ENCODE results near the gene SCNN1G. TPM values are rescaled to one million over a fixed set of nuclear protein-coding genes. Genes with fewer than 3 reads are reported as not detected.
"Not testable (repeated sequence)": the region's sequence is repeated elsewhere in the genome, so short reads cannot be mapped to it uniquely, and the experiment has no call there.

The SCNN1G gene
- not detected for total RNA-seq

- peak; percentile 5 for DNase-seq
Measured at GRCh38 chr16:23182679-23183542, at the start of gene SCNN1G. Gene SCNN1G, plus strand, starts transcription at chr16:23182745. Its CDS starts 3,527 bp downstream, at chr16:23186272.

GRCh38 chr16:23132775-23133463 is 49.6 kb upstream of the SCNN1G start:
- Mint-ChIP-seq H3K9me3 (peaks cover 11% of the 10 kb centered on the region), H3K36me3 (ENCODE audit: insufficient read depth) (peaks cover 9% of the 10 kb centered on the region), H3K4me3 (no peak overlapping the region), H3K4me1 (ENCODE audit: low read depth) (peaks cover 7% of the 10 kb centered on the region), H3K27me3 (ENCODE audit: low read depth) (no peaks in the 10 kb centered on the region)
- ATAC-seq (no peak), DNase-seq (no peak)

More at GRCh38 chr16:23182679-23183542, at the start of gene SCNN1G:
- Mint-ChIP-seq H3K27me3 (ENCODE audit: low read depth) (peaks cover 71% of the 10 kb centered on the region), H3K4me3 (peak within 1 kb of the TSS; percentile 58), H3K4me1 (ENCODE audit: low read depth) (peaks cover 7% of the 10 kb centered on the region), H3K36me3 (ENCODE audit: insufficient read depth) (no peaks in the 10 kb centered on the region), H3K9me3 (no peaks in the 10 kb centered on the region)
- peak; percentile 10 to 20 for ATAC-seq

GRCh38 chr16:23134274-23134673 is 48.3 kb upstream of the SCNN1G start:
- H3K9me3 Mint-ChIP-seq = peaks cover 14% of the 10 kb centered on the region
- ATAC-seq = no peak
- no peaks in the 10 kb centered on the region for H3K27me3 Mint-ChIP-seq (ENCODE audit: low read depth)
- peaks cover 12% of the 10 kb centered on the region for H3K36me3 Mint-ChIP-seq (ENCODE audit: insufficient read depth)
- DNase-seq = no peak
- H3K4me1 Mint-ChIP-seq (ENCODE audit: low read depth) = peaks cover 7% of the 10 kb centered on the region
- H3K4me3 Mint-ChIP-seq = no peak overlapping the region

- Mint-ChIP-seq H3K4me1 (ENCODE audit: low read depth) (peaks cover 5% of the 10 kb centered on the region), H3K27me3 (ENCODE audit: low read depth) (no peaks in the 10 kb centered on the region), H3K4me3 (no peak overlapping the region), H3K36me3 (ENCODE audit: insufficient read depth) (peaks cover 12% of the 10 kb centered on the region), H3K9me3 (peaks cover 14% of the 10 kb centered on the region)
- ATAC-seq = no peak
- DNase-seq = no peak
Measured at GRCh38 chr16:23137256-23137655, 45.3 kb upstream of the SCNN1G start.

GRCh38 chr16:23137818-23138217 is 44.7 kb upstream of the SCNN1G start:
- DNase-seq (no peak), ATAC-seq (no peak)
- Mint-ChIP-seq H3K36me3 (ENCODE audit: insufficient read depth) (peaks cover 12% of the 10 kb centered on the region), H3K9me3 (peaks cover 14% of the 10 kb centered on the region), H3K4me1 (ENCODE audit: low read depth) (peaks cover 4% of the 10 kb centered on the region), H3K27me3 (ENCODE audit: low read depth) (no peaks in the 10 kb centered on the region), H3K4me3 (no peak overlapping the region)

- ATAC-seq (no peak), DNase-seq (no peak)
- peaks cover 12% of the 10 kb centered on the region for H3K36me3 Mint-ChIP-seq (ENCODE audit: insufficient read depth)
- H3K27me3 Mint-ChIP-seq (ENCODE audit: low read depth) = no peaks in the 10 kb centered on the region
- H3K4me1 Mint-ChIP-seq (ENCODE audit: low read depth) = no peaks in the 10 kb centered on the region
- peaks cover 14% of the 10 kb centered on the region for H3K9me3 Mint-ChIP-seq
- no peak overlapping the region for H3K4me3 Mint-ChIP-seq
Measured at GRCh38 chr16:23140107-23140506, 42.4 kb upstream of the SCNN1G start.

- Mint-ChIP-seq H3K9me3 (peaks cover 9% of the 10 kb centered on the region), H3K36me3 (ENCODE audit: insufficient read depth) (peaks cover 14% of the 10 kb centered on the region), H3K4me3 (no peak overlapping the region), H3K27me3 (ENCODE audit: low read depth) (no peaks in the 10 kb centered on the region), H3K4me1 (ENCODE audit: low read depth) (no peaks in the 10 kb centered on the region)
- ATAC-seq = no peak
- no peak for DNase-seq
Measured at GRCh38 chr16:23141033-23141432, 41.5 kb upstream of the SCNN1G start.

- peaks cover 12% of the 10 kb centered on the region for H3K36me3 Mint-ChIP-seq (ENCODE audit: insufficient read depth)
- DNase-seq (no peak), ATAC-seq (no peak)
- no peaks in the 10 kb centered on the region for H3K4me1 Mint-ChIP-seq (ENCODE audit: low read depth)
- H3K9me3 Mint-ChIP-seq = peaks cover 8% of the 10 kb centered on the region
- H3K27me3 Mint-ChIP-seq (ENCODE audit: low read depth) = no peaks in the 10 kb centered on the region
- no peak overlapping the region for H3K4me3 Mint-ChIP-seq
Measured at GRCh38 chr16:23141500-23141899, 41.0 kb upstream of the SCNN1G start.

GRCh38 chr16:23141959-23142740 is 40.4 kb upstream of the SCNN1G start:
- no peak for ATAC-seq
- Mint-ChIP-seq H3K36me3 (ENCODE audit: insufficient read depth) (peaks cover 10% of the 10 kb centered on the region), H3K4me3 (no peak overlapping the region), H3K4me1 (ENCODE audit: low read depth) (peaks cover 2% of the 10 kb centered on the region), H3K27me3 (ENCODE audit: low read depth) (no peaks in the 10 kb centered on the region), H3K9me3 (peaks cover 8% of the 10 kb centered on the region)
- no peak for DNase-seq

- ATAC-seq = no peak
Measured at GRCh38 chr16:23143391-23143790, 39.2 kb upstream of the SCNN1G start.

GRCh38 chr16:23144393-23144792 is 38.2 kb upstream of the SCNN1G start:
- H3K4me1 Mint-ChIP-seq (ENCODE audit: low read depth); DNase-seq; H3K9me3 Mint-ChIP-seq; H3K36me3 Mint-ChIP-seq (ENCODE audit: insufficient read depth); H3K4me3 Mint-ChIP-seq; H3K27me3 Mint-ChIP-seq (ENCODE audit: low read depth); ATAC-seq: not testable (repeated sequence)

More at GRCh38 chr16:23143391-23143790, 39.2 kb upstream of the SCNN1G start:
- Mint-ChIP-seq H3K4me3 (no peak overlapping the region), H3K4me1 (ENCODE audit: low read depth) (peaks cover 6% of the 10 kb centered on the region), H3K9me3 (no peaks in the 10 kb centered on the region), H3K36me3 (ENCODE audit: insufficient read depth) (peaks cover 5% of the 10 kb centered on the region), H3K27me3 (ENCODE audit: low read depth) (no peaks in the 10 kb centered on the region)
- DNase-seq = no peak

GRCh38 chr16:23145186-23145585 is 37.4 kb upstream of the SCNN1G start:
- no peaks in the 10 kb centered on the region for H3K27me3 Mint-ChIP-seq (ENCODE audit: low read depth)
- H3K4me1 Mint-ChIP-seq (ENCODE audit: low read depth) = peaks cover 10% of the 10 kb centered on the region
- DNase-seq (no peak), ATAC-seq (no peak)
- no peaks in the 10 kb centered on the region for H3K9me3 Mint-ChIP-seq
- no peak overlapping the region for H3K4me3 Mint-ChIP-seq
- peaks cover 4% of the 10 kb centered on the region for H3K36me3 Mint-ChIP-seq (ENCODE audit: insufficient read depth)

- ATAC-seq (no peak), DNase-seq (no peak)
- no peaks in the 10 kb centered on the region for H3K27me3 Mint-ChIP-seq (ENCODE audit: low read depth)
- peaks cover 10% of the 10 kb centered on the region for H3K4me1 Mint-ChIP-seq (ENCODE audit: low read depth)
- no peaks in the 10 kb centered on the region for H3K9me3 Mint-ChIP-seq
- H3K4me3 Mint-ChIP-seq = no peak overlapping the region
- H3K36me3 Mint-ChIP-seq (ENCODE audit: insufficient read depth) = peaks cover 4% of the 10 kb centered on the region
Measured at GRCh38 chr16:23145608-23146007, 36.9 kb upstream of the SCNN1G start.

- Mint-ChIP-seq H3K4me3 (peak overlapping the region; percentile 93), H3K36me3 (ENCODE audit: insufficient read depth) (peaks cover 4% of the 10 kb centered on the region), H3K4me1 (ENCODE audit: low read depth) (peaks cover 10% of the 10 kb centered on the region), H3K27me3 (ENCODE audit: low read depth) (peaks cover 4% of the 10 kb centered on the region), H3K9me3 (no peaks in the 10 kb centered on the region)
- ATAC-seq (no peak), DNase-seq (no peak)
Measured at GRCh38 chr16:23146877-23147601, 35.5 kb upstream of the SCNN1G start.
